GM20431 (cell line): Measurements from ENCODE around the gene MAGEA2B.
"Not testable (repeated sequence)": the region's sequence is repeated elsewhere in the genome, so short reads cannot be mapped to it uniquely, and the experiment has no call there.

Experiments used
- in situ Hi-C: fragments of 300-500 bp; cut with MseI, MboI; formaldehyde crosslinking; loops from one replicate; pipeline ENCODE4 v1.15.0; 2020; ENCODE audit warnings: low sequenced_read_pairs; ENCODE audit not compliant: unreplicated experiment

Gene MAGEA2B, protein sequence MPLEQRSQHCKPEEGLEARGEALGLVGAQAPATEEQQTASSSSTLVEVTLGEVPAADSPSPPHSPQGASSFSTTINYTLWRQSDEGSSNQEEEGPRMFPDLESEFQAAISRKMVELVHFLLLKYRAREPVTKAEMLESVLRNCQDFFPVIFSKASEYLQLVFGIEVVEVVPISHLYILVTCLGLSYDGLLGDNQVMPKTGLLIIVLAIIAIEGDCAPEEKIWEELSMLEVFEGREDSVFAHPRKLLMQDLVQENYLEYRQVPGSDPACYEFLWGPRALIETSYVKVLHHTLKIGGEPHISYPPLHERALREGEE

DNA sequence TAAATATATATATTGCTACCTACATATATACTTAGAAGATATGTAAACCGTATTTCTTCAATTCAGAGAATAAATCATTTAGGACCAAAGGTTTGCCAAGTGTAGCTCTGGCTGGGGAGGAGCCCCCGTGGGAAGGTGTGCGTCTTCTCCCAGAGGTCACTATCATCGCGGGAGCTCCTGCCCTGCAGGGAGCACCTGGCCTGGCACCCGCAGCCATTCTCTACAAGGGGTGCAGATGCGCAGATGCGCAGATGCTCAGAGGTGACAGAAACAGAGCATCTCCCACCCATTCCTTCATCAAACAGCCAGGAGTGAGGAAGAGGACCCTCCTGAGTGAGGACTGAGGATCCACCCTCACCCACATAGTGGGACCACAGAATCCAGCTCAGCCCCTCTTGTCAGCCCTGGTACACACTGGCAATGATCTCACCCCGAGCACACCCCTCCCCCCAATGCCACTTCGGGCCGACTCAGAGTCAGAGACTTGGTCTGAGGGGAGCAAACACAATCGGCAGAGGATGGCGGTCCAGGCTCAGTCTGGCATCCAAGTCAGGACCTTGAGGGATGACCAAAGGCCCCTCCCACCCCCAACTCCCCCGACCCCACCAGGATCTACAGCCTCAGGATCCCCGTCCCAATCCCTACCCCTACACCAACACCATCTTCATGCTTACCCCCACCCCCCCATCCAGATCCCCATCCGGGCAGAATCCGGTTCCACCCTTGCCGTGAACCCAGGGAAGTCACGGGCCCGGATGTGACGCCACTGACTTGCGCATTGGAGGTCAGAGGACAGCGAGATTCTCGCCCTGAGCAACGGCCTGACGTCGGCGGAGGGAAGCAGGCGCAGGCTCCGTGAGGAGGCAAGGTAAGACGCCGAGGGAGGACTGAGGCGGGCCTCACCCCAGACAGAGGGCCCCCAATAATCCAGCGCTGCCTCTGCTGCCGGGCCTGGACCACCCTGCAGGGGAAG, at the start of gene MAGEA2B:
MAGEA2B (plus strand) TSS at position 814 of the 973 bp plus-strand sequence. CDS start 2,479 bp downstream, outside the sequence.
- in situ Hi-C loops: not testable (repeated sequence)

GRCh38 chrX:152674135-152674534, 40.3 kb upstream of the MAGEA2B start:
- in situ Hi-C loops: no loop called here

- in situ Hi-C loops: not testable (repeated sequence)
Measured at GRCh38 chrX:152674652-152675051, 39.8 kb upstream of the MAGEA2B start.

DNA sequence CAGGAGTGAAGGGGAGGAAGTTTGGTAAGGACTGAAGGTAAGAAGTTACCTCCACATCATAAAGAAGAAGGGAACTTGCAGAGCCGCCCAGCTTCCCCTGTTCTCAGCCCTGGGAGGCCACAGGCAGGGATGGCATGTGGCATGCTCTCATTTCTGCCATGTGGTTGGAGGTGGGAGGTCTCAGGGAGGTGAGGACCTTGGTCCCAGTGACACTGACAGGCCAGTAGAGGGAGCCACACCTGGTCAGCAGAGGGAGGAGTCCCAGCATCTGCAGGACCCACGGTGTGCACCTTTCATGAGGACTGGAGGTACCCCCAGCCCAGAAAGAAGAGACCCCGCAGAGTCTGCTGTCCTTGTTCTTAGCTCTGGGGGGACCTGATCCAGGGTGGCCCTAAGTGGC, 33.4 kb upstream of the MAGEA2B start:
- in situ Hi-C loops: not testable (repeated sequence)

- in situ Hi-C loops: not testable (repeated sequence)
Measured at GRCh38 chrX:152697952-152698931, 16.2 kb upstream of the MAGEA2B start, which contains the start of gene MAGEA3. Gene MAGEA3, plus strand, starts transcription at chrX:152698794. Its CDS starts 2,039 bp downstream, at chrX:152700833.

- in situ Hi-C loops: not testable (repeated sequence)
Measured at GRCh38 chrX:152700390-152700789, 14.0 kb upstream of the MAGEA2B start.

DNA sequence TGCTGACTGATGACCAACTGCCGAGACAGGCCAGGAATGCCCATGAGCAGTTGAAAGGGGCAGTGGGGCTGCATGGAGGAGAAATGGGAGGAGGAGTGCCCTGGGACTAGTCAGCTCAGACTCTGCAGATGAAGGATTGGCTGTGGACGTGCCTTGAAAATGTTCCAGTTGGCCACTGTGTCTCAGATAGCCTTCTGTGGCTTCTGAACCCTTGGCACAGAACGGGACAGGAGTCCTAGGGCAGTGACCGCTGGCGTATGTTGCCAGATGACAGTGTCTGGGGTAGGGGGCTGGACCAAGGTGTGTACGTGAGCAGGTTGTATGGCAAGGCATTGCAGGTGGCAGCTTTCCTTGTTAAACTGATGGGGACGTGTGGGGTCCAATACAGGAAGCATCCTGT, 7.9 kb upstream of the MAGEA2B start:
- in situ Hi-C loops: not testable (repeated sequence)

DNA sequence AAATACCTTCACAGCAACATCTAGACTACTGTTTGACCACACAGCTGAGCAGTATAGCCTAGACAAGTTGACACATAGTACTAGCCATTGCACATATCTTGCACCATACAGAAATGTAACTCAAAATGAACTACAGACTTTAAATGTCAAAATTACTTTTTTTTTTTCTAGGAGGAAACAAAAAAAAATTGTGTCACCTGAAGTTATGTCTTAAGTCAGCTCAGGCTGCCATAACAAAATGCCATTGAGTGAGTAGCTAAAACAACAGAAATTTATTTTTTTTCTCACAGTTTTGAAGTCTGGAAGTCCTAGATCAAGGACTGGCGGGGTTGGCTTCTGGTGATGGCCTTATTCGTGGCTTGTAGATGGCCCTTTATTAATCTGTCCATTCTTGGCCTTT, 5.3 kb upstream of the MAGEA2B start, which contains the start of gene CSAG2:
CSAG2 (minus strand) TSS at position 101 of the 400 bp plus-strand sequence. CDS start 161 bp downstream, outside the sequence.
- in situ Hi-C loops: not testable (repeated sequence)

DNA sequence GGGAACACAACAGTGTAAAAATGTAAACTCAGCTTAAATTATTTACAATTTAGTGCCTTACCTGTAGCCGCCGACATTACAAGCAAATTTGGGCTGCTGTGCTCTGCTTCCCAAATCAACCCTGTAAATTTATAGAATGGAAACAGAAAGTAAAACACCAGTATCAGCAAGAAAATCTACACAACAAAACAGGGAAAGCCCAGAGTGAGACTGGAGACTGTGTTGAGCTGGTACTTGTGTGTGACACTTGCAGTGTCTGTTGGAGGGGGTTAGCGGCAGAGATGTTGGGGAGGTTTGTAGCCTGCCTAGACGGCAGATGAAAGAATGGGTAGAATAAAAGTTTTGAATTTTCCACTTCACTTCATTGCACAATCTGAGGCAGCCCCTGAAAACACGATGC, 1.2 kb upstream of the MAGEA2B start:
- in situ Hi-C loops: not testable (repeated sequence)

DNA sequence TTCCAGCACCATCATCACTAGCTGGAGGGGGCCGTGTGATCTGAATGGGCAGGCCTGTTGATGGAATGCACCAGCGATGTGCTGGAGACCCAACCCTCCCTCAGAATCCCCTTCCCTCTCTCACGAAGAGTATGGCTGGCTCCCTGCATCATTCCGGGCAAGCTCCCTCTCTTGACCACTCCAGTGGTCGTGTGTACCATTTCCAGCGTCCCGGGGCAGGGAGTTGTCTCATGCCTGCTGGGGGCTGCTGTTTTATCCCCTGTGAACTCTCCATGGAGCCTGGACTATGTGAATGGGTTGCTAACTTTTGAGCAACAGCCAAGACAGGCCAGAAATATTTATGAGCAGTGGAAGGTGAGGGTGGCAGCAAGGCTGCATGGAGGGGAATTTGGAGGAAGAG, 11.0 kb downstream of the MAGEA2B start:
- in situ Hi-C loops: no loop called here

DNA sequence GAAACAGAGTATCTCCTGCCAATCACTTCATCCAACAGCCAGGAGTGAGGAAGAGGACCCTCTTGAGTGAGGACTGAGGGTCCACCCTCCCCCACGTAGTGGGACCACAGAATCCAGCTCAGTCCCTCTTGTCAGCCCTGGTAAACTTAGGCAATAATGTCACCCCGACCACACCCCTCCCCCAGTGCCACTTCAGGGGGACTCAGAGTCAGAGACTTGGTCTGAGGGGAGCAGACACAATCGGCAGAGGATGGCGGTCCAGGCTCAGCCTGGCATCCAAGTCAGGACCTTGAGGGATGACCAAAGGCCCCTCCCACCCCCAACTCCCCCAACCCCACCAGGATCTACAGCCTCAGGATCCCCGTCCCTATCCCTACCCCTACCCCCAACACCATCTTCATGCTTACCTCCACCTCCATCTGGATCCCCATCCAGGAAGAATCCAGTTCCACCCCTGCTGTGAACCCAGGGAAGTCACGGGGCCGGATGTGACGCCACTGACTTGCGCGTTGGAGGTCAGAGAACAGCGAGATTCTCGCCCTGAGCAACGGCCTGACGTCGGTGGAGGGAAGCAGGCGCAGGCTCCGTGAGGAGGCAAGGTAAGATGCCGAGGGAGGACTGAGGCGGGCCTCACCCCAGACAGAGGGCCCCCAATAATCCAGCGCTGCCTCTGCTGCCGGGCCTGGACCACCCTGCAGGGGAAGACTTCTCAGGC, 19.0 kb downstream of the MAGEA2B start, which contains the start of the genes CSAG1 and MAGEA12:
CSAG1 (minus strand) TSS at position 461 of the 715 bp plus-strand sequence. CDS start 1,261 bp downstream, outside the sequence.
MAGEA12 (plus strand) TSS at position 497 of the 715 bp plus-strand sequence. CDS start 2,405 bp downstream, outside the sequence.
- in situ Hi-C loops: no loop called here

GRCh38 chrX:152734143-152734858, 19.9 kb downstream of the MAGEA2B start:
- in situ Hi-C loops: not testable (repeated sequence)

DNA sequence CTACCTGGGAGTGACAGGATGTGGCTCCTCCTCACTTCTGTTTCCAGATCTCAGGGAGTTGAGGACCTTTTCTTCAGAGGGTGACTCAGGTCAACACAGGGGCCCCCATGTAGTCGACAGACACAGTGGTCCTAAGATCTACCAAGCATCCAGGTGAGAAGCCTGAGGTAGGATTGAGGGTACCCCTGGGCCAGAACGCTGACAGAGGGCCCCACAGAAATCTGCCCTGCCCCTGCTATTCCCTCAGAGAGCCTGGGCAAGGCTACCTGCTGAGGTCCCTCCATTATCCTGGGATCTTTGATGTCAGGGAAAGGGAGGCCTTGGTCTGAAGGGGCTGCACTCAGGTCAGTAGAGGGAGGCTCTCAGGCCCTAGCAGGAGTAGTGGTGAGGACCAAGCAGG, 20.7 kb downstream of the MAGEA2B start:
- in situ Hi-C loops: no loop called here

GRCh38 chrX:152735860-152736511, 21.6 kb downstream of the MAGEA2B start:
- in situ Hi-C loops: no loop called here

DNA sequence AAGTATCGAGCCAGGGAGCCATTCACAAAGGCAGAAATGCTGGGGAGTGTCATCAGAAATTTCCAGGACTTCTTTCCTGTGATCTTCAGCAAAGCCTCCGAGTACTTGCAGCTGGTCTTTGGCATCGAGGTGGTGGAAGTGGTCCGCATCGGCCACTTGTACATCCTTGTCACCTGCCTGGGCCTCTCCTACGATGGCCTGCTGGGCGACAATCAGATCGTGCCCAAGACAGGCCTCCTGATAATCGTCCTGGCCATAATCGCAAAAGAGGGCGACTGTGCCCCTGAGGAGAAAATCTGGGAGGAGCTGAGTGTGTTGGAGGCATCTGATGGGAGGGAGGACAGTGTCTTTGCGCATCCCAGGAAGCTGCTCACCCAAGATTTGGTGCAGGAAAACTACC, 22.1 kb downstream of the MAGEA2B start:
- in situ Hi-C loops: not testable (repeated sequence)

GRCh38 chrX:152738560-152738959, 24.1 kb downstream of the MAGEA2B start:
- in situ Hi-C loops: no loop called here
